Left lung (tissue), 10 donors: Measurements from ENCODE around the gene PDZK1. TPM values are rescaled to one million over a fixed set of nuclear protein-coding genes. Genes with fewer than 3 reads are reported as not detected.
"Not testable (repeated sequence)": the region's sequence is repeated elsewhere in the genome, so short reads cannot be mapped to it uniquely, and the experiment has no call there.

Source experiments
- ATAC-seq: fragments of 200-7000 bp; cut with Tn5 transposase; one replicate; pipeline ENCODE4 v1.9.1; 2020; ENCODE audit warnings: moderate library complexity
- DNase-seq, 4 donors: peaks; one replicate each; pipeline ENCODE4 v3.0.0-alpha.2; 2013 to 2020
- H3K27ac ChIP-seq, 2 donors: fragments of 200-600 bp; sonication (generic) in 1 of 2; one replicate each; pipeline versions ENCODE4 v1.5.0 to v1.8.0; 2020 to 2021
- H3K27me3 ChIP-seq, 2 donors: fragments of 200-600 bp; sonication (generic) in 1 of 2; one replicate each; pipeline versions ENCODE4 v1.5.0 to v1.8.0; 2020 to 2021
- H3K36me3 ChIP-seq, 2 donors: fragments of 200-600 bp; sonication (generic) in 1 of 2; one replicate each; pipeline versions ENCODE4 v1.5.0 to v1.8.0; 2020 to 2021
- H3K4me1 ChIP-seq, 2 donors: fragments of 200-600 bp; one replicate each; pipeline ENCODE4 v1.8.0; 2021
- H3K4me3 ChIP-seq, 2 donors: fragments of 200-600 bp; sonication (generic) in 1 of 2; one replicate each; pipeline versions ENCODE4 v1.5.0 to v1.8.0; 2020 to 2021; ENCODE audit warnings: mild to moderate bottlenecking in 1 of 2
- H3K9me3 ChIP-seq, 2 donors: fragments of 200-600 bp; sonication (generic) in 1 of 2; one replicate each; pipeline versions ENCODE4 v1.5.0 to v1.8.0; 2020 to 2021
- intact Hi-C, 2 donors: fragments of 100-400 bp; cut with DNase I; formaldehyde crosslinking; loops; one replicate each; pipeline versions ENCODE4 v1.11.2 to v1.14.2; 2022
- polyA plus RNA-seq, 6 donors: library from polyadenylated mRNA; unstranded; fragments of 120-200 nt; gene quantifications; one replicate each; pipeline ENCODE4 v1.2.1, GENCODE V29; 2013; ENCODE audit not compliant: insufficient read length in 6 of 6
- total RNA-seq, 2 donors: library from RNA; stranded (reverse); fragmentation: NEBNext Ultra II Directional; extraction: Animal tissue kit (Norgen Biotek cat#: 25700); gene quantifications; one replicate each; pipeline ENCODE4 v1.2.1, GENCODE V29; 2021
- TF ChIP-seq, protein P1 (sequence below), 2 donors: fragments of 200-600 bp; sonication (generic) in 1 of 2; IDR thresholded peaks; one replicate each; pipeline versions ENCODE4 v1.5.0 to v1.8.0; 2021; ENCODE audit warnings: antibody characterized with exemption in 2 of 2
- donor health status: DM: no; HTN: yes; CAD: no.
- donor health status: DM: no; HTN: no; CAD: no.

Gene PDZK1
- total and polyA plus RNA-seq, 8 donors, result 0.18 to 3.0 (median 2.0) TPM

DNA sequence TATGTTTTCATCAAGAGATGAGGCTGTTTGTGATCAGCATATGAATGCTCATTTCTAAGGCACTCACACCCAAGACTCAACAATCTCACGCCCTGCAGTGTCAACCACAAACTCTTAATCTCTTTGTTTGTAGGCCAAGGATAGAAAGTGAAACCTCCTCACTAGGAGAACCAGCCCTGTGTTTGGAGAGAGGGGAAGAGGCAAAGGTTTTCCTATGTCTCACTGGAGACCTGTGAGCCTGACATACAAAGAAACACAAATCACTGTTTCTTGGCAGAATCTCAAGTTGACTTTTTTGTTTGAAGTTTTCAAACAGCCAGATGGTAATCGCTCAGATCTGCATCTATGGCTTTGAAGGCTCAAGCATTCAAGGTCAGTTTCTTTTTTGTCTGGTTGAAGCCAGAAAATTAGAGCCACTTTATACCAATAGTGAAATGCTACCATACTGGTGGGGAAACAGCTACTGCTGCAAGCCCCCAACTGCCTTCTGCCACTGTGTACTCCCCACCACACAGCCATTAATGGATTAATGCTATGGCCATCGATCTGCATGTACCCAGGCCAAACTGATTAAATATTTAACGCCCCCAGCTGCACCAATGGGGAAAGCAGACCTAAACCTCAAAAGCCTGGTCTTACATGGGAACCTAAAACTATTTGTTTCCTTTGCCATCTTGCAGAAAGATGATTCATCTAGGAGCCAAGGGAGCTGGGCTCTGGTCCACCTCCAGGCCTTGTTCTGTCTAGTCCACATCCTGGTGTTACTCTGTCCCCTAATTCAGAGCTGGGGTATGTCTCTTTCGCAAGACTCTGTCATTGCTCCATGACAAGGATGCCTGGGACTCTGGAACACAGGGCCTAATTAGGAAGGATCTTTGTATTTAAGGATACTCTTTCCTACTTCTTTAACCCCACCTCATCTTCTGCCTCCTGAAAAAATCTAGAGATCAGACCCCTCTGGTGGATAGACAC, 16.3 kb downstream of the PDZK1 start:
- Histone ChIP-seq H3K4me3 (no peak overlapping the region), H3K27me3 (no peaks in the 10 kb centered on the region), H3K36me3 (no peaks in the 10 kb centered on the region), H3K4me1 (peaks cover 0 to 15% of the 10 kb centered on the region in 2 donors), H3K9me3 (no peaks in the 10 kb centered on the region), H3K27ac (no peak overlapping the region)
- TF ChIP-seq, protein P1, sequence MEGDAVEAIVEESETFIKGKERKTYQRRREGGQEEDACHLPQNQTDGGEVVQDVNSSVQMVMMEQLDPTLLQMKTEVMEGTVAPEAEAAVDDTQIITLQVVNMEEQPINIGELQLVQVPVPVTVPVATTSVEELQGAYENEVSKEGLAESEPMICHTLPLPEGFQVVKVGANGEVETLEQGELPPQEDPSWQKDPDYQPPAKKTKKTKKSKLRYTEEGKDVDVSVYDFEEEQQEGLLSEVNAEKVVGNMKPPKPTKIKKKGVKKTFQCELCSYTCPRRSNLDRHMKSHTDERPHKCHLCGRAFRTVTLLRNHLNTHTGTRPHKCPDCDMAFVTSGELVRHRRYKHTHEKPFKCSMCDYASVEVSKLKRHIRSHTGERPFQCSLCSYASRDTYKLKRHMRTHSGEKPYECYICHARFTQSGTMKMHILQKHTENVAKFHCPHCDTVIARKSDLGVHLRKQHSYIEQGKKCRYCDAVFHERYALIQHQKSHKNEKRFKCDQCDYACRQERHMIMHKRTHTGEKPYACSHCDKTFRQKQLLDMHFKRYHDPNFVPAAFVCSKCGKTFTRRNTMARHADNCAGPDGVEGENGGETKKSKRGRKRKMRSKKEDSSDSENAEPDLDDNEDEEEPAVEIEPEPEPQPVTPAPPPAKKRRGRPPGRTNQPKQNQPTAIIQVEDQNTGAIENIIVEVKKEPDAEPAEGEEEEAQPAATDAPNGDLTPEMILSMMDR (IDR thresholded peaks at IDR 0.05), result no peak
- ATAC-seq, result peak; percentile 81
- intact Hi-C loops, result no loop called here
- peak in 1 of 4 donors; percentile 10 for DNase-seq

DNA sequence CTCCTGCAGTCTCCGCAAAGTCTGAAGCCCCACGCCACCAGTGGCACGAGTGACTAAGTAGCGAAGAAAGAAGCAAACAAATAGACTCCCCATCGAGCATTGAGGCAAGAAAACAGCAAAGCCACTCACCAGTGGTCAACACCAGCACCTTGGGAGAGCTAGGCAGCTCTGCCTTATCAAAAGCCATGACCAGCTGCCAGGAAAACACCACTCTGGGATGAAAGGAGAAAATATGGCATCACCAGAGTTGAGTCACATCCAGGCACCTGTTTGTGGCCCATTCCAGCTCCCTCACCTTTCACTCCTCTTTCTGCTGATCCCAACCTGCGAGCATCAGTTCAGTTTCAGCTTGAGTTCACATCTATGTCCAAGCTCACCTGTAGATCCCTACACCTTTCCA, 17.2 kb downstream of the PDZK1 start:
- Histone ChIP-seq H3K4me1 (peaks cover 0 to 15% of the 10 kb centered on the region in 2 donors), H3K27ac (no peak overlapping the region), H3K4me3 (no peak overlapping the region), H3K9me3 (no peaks in the 10 kb centered on the region), H3K27me3 (no peaks in the 10 kb centered on the region), H3K36me3 (no peaks in the 10 kb centered on the region)
- TF ChIP-seq, protein P1 (IDR thresholded peaks at IDR 0.05), result no peak
- ATAC-seq (no peak), DNase-seq (no peak)
- intact Hi-C loops, result no loop called here

DNA sequence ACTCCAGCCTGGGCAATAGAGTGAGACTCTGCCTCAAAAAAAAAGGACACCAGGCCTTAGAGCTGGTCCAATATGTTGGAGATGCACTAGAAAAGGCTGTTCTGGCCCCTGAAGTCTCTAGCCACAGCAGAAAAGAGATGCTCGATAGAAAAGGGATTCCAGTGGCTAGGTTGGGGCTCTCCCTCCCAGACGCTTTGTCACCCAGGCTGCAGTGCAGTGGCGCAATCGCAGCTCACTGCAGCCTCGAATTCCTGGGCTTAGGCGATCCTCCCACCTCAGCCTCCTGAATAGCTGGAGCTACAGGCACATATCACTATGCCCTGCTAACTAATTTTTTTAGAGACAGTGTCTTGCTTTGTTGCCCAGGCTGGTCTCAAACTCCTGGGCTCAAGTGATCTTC, 18.2 kb downstream of the PDZK1 start:
- no peak overlapping the region for H3K4me3 ChIP-seq
- no peak overlapping the region for H3K27ac ChIP-seq
- H3K9me3 ChIP-seq, result no peaks in the 10 kb centered on the region
- ATAC-seq, result no peak
- no peak for DNase-seq
- TF ChIP-seq, protein P1 (IDR thresholded peaks at IDR 0.05), result no peak
- intact Hi-C loops, result no loop called here
- no peaks in the 10 kb centered on the region for H3K27me3 ChIP-seq
- no peaks in the 10 kb centered on the region for H3K36me3 ChIP-seq
- H3K4me1 ChIP-seq, result peaks cover 0 to 15% of the 10 kb centered on the region in 2 donors

DNA sequence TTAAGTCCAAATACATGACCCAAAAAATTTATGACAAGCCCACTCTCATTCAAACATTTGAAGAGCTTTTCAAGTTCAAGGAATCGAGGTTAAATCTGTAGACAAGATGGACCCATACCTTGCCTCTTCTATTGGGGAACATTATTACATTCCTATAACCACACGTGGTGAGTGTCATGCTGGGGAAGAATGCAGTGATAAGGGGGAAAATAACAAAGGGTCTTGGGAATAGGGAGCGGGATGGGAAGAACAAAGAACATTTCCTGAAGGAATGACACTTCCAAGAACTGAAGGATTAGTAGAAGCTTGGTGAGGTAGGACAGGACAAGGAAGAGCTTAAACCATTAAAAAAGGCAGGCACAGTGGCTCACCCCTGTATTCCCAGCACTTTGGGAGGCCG, 18.8 kb downstream of the PDZK1 start:
- Histone ChIP-seq H3K9me3 (no peaks in the 10 kb centered on the region), H3K4me1 (peaks cover 0 to 15% of the 10 kb centered on the region in 2 donors), H3K4me3 (no peak overlapping the region), H3K36me3 (no peaks in the 10 kb centered on the region), H3K27me3 (no peaks in the 10 kb centered on the region), H3K27ac (no peak overlapping the region)
- DNase-seq, result no peak
- no peak for ATAC-seq
- intact Hi-C loops, result no loop called here
- TF ChIP-seq, protein P1 (IDR thresholded peaks at IDR 0.05), result no peak

DNA sequence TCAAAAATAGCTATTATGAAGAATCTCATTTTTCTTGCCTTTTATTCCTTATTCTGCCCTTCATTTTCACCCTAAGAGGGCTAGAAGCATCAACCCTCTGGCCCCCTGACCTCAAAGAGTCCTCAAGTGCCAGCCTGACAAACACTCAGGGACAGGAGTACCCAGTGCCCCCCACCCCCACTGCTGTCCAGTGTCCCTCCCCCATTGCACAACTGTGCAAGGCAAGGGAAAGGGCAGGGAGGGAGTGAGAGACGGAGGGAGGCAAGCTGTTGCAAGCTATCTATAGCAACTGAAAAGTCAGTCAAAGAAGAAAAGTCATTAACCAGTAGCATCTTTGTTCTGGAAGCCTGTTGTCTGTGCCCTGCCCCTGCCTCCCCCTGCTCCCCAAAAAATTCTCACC, 21.1 kb downstream of the PDZK1 start:
- H3K9me3 ChIP-seq, DNase-seq, H3K36me3 ChIP-seq, H3K27me3 ChIP-seq, H3K27ac ChIP-seq, H3K4me3 ChIP-seq, intact Hi-C loops: not testable (repeated sequence)
- peaks cover 0 to 15% of the 10 kb centered on the region in 2 donors for H3K4me1 ChIP-seq
- ATAC-seq, result peak; percentile 64

DNA sequence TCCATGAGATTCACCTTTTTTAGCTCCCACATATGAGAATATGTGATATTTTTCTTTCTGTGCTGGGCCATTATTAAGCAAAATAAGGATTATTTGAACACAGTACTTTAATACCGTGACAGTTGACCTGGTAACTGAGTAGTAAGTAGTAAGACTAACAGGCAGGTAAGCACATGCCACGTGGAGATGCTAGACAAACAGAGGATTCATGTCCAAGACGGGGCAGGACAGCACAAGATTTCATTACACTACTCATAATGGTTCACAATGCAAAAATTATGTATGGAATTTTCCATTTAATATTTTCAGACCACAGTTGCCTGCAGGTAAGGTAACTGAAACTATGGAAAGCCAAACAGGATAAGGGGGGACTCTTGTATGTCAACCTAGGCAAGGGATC, 22.3 kb downstream of the PDZK1 start:
- H3K36me3 ChIP-seq, H3K4me3 ChIP-seq, intact Hi-C loops, ATAC-seq, H3K9me3 ChIP-seq, H3K4me1 ChIP-seq, DNase-seq, H3K27me3 ChIP-seq, H3K27ac ChIP-seq: not testable (repeated sequence)

DNA sequence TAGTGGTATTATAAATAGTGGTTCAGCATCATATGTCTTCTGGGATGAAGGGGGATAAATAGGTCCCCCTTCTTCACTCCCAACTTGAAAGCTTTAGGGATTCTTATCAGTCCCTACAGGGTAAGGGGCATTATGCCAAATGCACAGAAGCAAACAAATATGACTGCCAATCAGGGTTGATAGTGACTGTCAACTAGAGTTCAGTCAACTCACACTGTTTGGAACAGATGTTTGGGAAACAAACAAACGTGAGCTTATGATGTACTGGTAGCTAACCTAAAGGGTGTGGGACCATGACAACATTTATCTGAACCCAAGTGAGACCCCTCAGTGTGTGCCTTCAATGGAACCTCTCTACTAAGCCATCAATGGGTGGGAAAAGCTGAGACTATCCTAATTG, 34.0 kb downstream of the PDZK1 start:
- DNase-seq, H3K4me1 ChIP-seq, H3K27ac ChIP-seq, H3K9me3 ChIP-seq, H3K4me3 ChIP-seq, H3K27me3 ChIP-seq, intact Hi-C loops, H3K36me3 ChIP-seq, ATAC-seq: not testable (repeated sequence)

DNA sequence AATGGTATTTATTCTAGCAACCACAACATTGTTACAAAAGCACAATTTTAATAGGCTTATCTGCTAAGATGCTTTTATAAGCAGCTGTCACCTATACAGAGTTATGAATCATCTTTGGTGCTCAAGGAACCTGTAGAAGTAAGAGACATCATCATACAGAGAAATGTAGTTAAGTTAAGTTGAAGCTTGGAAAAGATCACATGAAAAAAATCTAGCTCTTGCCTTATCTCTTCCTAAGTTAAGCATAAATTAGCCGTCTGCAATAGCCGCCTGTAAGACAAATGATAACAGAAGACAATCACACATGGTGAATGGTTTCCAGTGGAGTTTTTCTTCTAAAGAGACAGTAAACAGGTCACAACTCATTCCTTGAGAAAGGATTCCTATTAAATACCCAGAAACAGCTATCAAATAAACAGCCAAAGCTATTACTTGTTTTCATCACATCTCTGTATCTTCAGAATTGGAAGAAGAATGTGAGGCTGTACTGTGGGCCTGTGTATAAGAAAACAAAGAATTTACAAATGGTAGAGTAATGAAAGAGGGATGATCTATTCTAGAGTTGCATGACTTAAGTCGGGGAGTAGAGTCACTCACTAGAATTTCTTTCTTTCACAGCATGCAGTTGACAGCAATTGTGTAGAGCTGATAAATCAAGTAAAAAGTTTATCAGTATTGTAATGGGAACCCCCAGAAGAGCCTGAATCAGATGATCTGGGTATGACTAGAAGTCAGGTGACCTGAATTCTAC, 36.0 kb downstream of the PDZK1 start:
- H3K4me3 ChIP-seq, H3K27me3 ChIP-seq, H3K36me3 ChIP-seq, DNase-seq, H3K27ac ChIP-seq, ATAC-seq, H3K4me1 ChIP-seq, H3K9me3 ChIP-seq, intact Hi-C loops: not testable (repeated sequence)

DNA sequence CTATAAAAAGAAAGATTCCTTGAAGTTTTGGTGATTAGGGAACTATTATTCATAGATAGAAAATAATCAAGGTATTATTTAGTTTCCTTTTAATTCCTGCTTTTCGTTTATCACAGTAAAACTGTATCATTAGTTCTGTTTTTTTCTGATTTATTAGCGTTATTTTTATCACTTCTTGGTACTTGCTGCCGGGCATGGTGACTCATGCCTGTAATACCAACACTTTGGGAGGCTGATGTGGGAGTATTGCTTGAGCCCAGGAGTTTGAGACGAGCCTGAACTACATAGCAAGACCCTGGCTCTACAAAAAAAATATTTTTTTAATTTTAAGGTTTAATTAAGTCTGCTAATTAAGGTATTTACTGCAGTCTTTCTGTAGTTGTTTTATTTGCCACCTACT, 42.2 kb downstream of the PDZK1 start:
- H3K4me3 ChIP-seq, ATAC-seq, H3K9me3 ChIP-seq, DNase-seq, H3K27me3 ChIP-seq, H3K27ac ChIP-seq, H3K4me1 ChIP-seq, intact Hi-C loops, H3K36me3 ChIP-seq: not testable (repeated sequence)
